Smooth muscle cell (in vitro differentiated cells): ENCODE data around the gene CPSF3. TPM values are rescaled to one million over a fixed set of nuclear protein-coding genes. Genes with fewer than 3 reads are reported as not detected.

ENCODE experiments used
- DNase-seq: peaks from one replicate; lab custom pipeline; 2025; ENCODE audit not compliant: unreplicated experiment; lab: John Stamatoyannopoulos, UW
- H2AFZ ChIP-seq: fragments of 200-600 bp; sonication (generic); 2 replicates; pipeline ENCODE4 v1.6.0; 2016; ENCODE audit warnings: antibody characterized with exemption, low read depth, mild to moderate bottlenecking
- H3F3A ChIP-seq: fragments of 200-600 bp; sonication (generic); 2 replicates; pipeline ENCODE4 v1.6.0; 2017; ENCODE audit warnings: antibody characterized with exemption, low read depth
- H3K27ac ChIP-seq: fragments of 200-600 bp; sonication (generic); 2 replicates; pipeline ENCODE4 v1.5.1; 2016; ENCODE audit warnings: low read depth, mild to moderate bottlenecking
- H3K27me3 ChIP-seq: fragments of 200-600 bp; sonication (generic); 2 replicates; pipeline ENCODE4 v1.6.1; 2016; ENCODE audit warnings: low read depth, mild to moderate bottlenecking
- H3K36me3 ChIP-seq: fragments of 200-600 bp; sonication (generic); 2 replicates; pipeline ENCODE4 v1.5.1; 2016; ENCODE audit warnings: low read depth
- H3K4me1 ChIP-seq: fragments of 200-600 bp; sonication (generic); 2 replicates; pipeline ENCODE4 v1.5.1; 2016; ENCODE audit warnings: low read depth
- H3K4me2 ChIP-seq: fragments of 200-600 bp; sonication (generic); 2 replicates; pipeline ENCODE4 v1.6.0; 2016; ENCODE audit warnings: mild to moderate bottlenecking
- H3K4me3 ChIP-seq: fragments of 200-600 bp; sonication (generic); 2 replicates; pipeline ENCODE4 v1.5.1; 2016; ENCODE audit warnings: mild to moderate bottlenecking
- H3K79me2 ChIP-seq: fragments of 200-600 bp; sonication (generic); 2 replicates; pipeline ENCODE4 v1.6.0; 2016; ENCODE audit warnings: low read depth, mild to moderate bottlenecking
- H3K9ac ChIP-seq: fragments of 200-600 bp; sonication (generic); 2 replicates; pipeline ENCODE4 v1.6.0; 2016; ENCODE audit warnings: low read depth
- H3K9me3 ChIP-seq: fragments of 200-600 bp; sonication (generic); replicated peaks from 2 replicates; pipeline ENCODE4 v1.5.1; 2016; ENCODE audit warnings: low read depth
- H4K20me1 ChIP-seq: fragments of 200-600 bp; sonication (generic); 2 replicates; pipeline ENCODE4 v1.6.0; 2016; ENCODE audit warnings: low read depth
- WGBS: methylation state at CpG from one replicate; pipeline ENCODE4 v1.1.7; 2016; ENCODE audit warnings: low lambda C conversion rate; 5-methylcytosine and 5-hydroxymethylcytosine counted together
- polyA plus RNA-seq: library from polyadenylated mRNA; unstranded; fragments of >200 nt; fragmentation: Nextera tagmentation; extraction: Ambion mirVana; gene quantifications from 2 replicates; pipeline ENCODE4 v1.2.1, GENCODE V29; 2016
- total RNA-seq: library from RNA; depleted of rRNA; stranded (reverse); fragments of >200 nt; gene quantifications from 2 replicates; pipeline ENCODE4 v1.2.3, GENCODE V29; 2014
- TF ChIP-seq, protein P1 (sequence below): fragments of 200-600 bp; sonication (generic); IDR thresholded peaks from 2 replicates; pipeline ENCODE4 v1.5.1; 2017; ENCODE audit warnings: borderline replicate concordance, mild to moderate bottlenecking, antibody characterized with exemption; ENCODE audit not compliant: insufficient read depth, poor library complexity, severe bottlenecking

CPSF3 gene
- total and polyA plus RNA-seq, 2 experiments from 2014 or later, result 30.3 to 52.6 TPM

DNA sequence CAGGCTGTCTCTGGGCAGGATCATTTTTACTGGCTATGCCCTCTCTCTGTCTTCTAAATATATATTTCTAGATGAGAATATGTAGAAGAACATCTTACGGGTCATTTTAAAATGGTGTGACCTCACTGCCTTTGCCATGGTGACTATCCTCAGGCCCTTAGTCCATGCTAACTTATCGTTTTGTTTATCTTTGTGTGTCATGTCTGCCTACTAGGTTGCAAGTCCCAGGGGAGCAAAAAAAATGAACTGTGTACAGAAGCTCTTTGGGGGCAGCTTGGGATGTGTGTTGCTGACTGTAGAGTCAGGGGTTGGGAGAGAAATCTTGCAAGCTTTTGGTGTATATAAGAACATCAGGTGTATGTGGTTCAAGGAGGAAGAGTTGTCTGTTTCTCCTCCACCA is 11.0 kb downstream of the CPSF3 start:
- H3K4me1 ChIP-seq, result no peaks in the 10 kb centered on the region
- H3K27ac ChIP-seq, result no peak overlapping the region
- TF ChIP-seq, protein P1, sequence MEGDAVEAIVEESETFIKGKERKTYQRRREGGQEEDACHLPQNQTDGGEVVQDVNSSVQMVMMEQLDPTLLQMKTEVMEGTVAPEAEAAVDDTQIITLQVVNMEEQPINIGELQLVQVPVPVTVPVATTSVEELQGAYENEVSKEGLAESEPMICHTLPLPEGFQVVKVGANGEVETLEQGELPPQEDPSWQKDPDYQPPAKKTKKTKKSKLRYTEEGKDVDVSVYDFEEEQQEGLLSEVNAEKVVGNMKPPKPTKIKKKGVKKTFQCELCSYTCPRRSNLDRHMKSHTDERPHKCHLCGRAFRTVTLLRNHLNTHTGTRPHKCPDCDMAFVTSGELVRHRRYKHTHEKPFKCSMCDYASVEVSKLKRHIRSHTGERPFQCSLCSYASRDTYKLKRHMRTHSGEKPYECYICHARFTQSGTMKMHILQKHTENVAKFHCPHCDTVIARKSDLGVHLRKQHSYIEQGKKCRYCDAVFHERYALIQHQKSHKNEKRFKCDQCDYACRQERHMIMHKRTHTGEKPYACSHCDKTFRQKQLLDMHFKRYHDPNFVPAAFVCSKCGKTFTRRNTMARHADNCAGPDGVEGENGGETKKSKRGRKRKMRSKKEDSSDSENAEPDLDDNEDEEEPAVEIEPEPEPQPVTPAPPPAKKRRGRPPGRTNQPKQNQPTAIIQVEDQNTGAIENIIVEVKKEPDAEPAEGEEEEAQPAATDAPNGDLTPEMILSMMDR, result no peak

GRCh38 chr2:9439536-9439935 is 16.1 kb downstream of the CPSF3 start:
- H2AFZ ChIP-seq, result no peak overlapping the region
- H3K9ac ChIP-seq, result no peak overlapping the region
- no peak overlapping the region for H3K4me3 ChIP-seq
- 49% methylated on average over 1 of the region's 1 CpG for WGBS
- TF ChIP-seq, protein P1, result no peak
- no peak for DNase-seq
- no peaks in the 10 kb centered on the region for H3K27me3 ChIP-seq
- peaks cover 23% of the 10 kb centered on the region for H3K36me3 ChIP-seq
- peak overlapping the region; percentile 3 for H3K4me2 ChIP-seq
- H3K9me3 ChIP-seq, result no peaks in the 10 kb centered on the region
- H3K27ac ChIP-seq, result peak overlapping the region; percentile 81
- no peaks in the 10 kb centered on the region for H3K79me2 ChIP-seq
- no peaks in the 10 kb centered on the region for H3K4me1 ChIP-seq
- no peaks in the 10 kb centered on the region for H3F3A ChIP-seq
- H4K20me1 ChIP-seq, result no peaks in the 10 kb centered on the region

More for the DNA sequence above, 11.0 kb downstream of the CPSF3 start:
- Histone ChIP-seq H3K27me3 (no peaks in the 10 kb centered on the region), H4K20me1 (no peaks in the 10 kb centered on the region), H2AFZ (no peak overlapping the region), H3K4me3 (no peak overlapping the region), H3K4me2 (no peak overlapping the region), H3K79me2 (no peaks in the 10 kb centered on the region), H3K9ac (no peak overlapping the region), H3F3A (no peaks in the 10 kb centered on the region), H3K36me3 (peaks cover 25% of the 10 kb centered on the region), H3K9me3 (no peaks in the 10 kb centered on the region)
- DNase-seq, result no peak
- WGBS, result 90% methylated on average over 2 of the region's 2 CpGs

DNA sequence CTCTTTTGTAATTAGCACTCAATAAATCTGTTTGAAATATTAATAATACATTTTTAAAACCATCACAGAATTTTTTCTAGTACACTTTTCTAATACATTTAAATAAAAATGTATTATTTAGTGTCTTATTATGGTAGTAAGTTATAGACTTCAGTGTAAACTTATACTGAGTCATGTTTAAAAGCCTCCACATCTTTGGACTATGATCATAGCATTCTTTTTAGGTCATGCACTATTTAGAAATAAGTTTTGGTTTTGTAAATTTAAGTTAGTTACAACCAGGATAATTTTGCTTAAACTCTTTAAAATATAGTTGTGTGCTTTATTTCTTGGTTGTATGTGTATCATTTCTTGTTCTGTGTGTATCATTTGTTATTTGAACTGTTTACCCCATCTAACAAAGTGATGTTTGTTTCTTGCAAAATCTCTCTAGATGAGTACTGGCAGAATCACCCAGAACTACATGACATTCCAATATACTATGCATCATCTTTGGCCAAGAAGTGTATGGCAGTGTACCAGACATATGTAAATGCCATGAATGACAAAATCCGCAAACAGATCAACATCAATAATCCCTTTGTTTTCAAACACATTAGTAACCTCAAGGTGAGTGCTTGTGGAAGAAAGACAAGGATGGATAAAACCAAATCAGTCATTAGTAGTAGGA is 16.7 kb downstream of the CPSF3 start:
- peaks cover 23% of the 10 kb centered on the region for H3K36me3 ChIP-seq
- H3F3A ChIP-seq, result no peaks in the 10 kb centered on the region
- H3K4me3 ChIP-seq, result no peak overlapping the region
- H3K27me3 ChIP-seq, result no peaks in the 10 kb centered on the region
- H3K79me2 ChIP-seq, result no peaks in the 10 kb centered on the region
- no peak overlapping the region for H2AFZ ChIP-seq
- peak overlapping the region; percentile 81 for H3K27ac ChIP-seq
- no peaks in the 10 kb centered on the region for H3K4me1 ChIP-seq
- TF ChIP-seq, protein P1, result no peak
- 77% methylated on average over 1 of the region's 1 CpG for WGBS
- DNase-seq, result no peak
- no peak overlapping the region for H3K9ac ChIP-seq
- peak overlapping the region; percentile 3 for H3K4me2 ChIP-seq
- no peaks in the 10 kb centered on the region for H4K20me1 ChIP-seq
- H3K9me3 ChIP-seq, result no peaks in the 10 kb centered on the region

DNA sequence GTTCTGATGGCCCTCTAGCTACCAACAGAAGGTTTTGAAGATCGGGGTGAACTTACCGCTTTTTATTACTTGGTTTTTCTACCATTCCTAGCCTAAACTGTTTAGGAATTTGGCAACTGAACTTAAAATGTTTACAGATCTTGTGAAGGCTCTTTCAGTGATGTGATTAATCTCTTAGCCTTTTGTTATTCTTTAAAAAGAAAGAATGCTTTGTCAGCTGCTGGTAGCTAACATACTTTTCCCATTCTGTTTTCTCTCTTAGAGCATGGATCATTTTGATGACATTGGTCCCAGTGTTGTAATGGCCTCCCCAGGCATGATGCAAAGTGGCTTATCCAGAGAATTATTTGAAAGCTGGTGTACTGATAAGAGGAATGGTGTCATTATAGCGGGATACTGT is 18.1 kb downstream of the CPSF3 start:
- WGBS, result 59% methylated on average over 3 of the region's 3 CpGs
- Histone ChIP-seq H3K36me3 (peaks cover 23% of the 10 kb centered on the region), H3K79me2 (no peaks in the 10 kb centered on the region), H3F3A (no peaks in the 10 kb centered on the region), H3K9me3 (no peaks in the 10 kb centered on the region), H3K9ac (no peak overlapping the region), H3K4me2 (no peak overlapping the region), H3K27me3 (no peaks in the 10 kb centered on the region), H3K4me3 (no peak overlapping the region), H4K20me1 (no peaks in the 10 kb centered on the region), H3K4me1 (no peaks in the 10 kb centered on the region), H3K27ac (no peak overlapping the region), H2AFZ (no peak overlapping the region)
- DNase-seq, result no peak
- TF ChIP-seq, protein P1, result no peak
